Stimulated activated CD4-positive, alpha-beta T cell treated with anti-CD3 and anti-CD28 coated beads, Interleukin-1b, Interleukin-23, amount 100 ng/mL, for 4 hours (primary cell): ENCODE measurements around the gene DLG3.
"Not testable (repeated sequence)": the region's sequence is repeated elsewhere in the genome, so short reads cannot be mapped to it uniquely, and the experiment has no call there.

Experiments used
- DNase-seq, 2 donors: peaks; one replicate each; pipeline ENCODE4 v3.0.0-alpha.2; 2020; ENCODE audit warnings: low read depth in 2 of 2

DLG3 gene

GRCh38 chrX:70476934-70477733, 32.5 kb downstream of the DLG3 start:
- no peak for DNase-seq

DNA sequence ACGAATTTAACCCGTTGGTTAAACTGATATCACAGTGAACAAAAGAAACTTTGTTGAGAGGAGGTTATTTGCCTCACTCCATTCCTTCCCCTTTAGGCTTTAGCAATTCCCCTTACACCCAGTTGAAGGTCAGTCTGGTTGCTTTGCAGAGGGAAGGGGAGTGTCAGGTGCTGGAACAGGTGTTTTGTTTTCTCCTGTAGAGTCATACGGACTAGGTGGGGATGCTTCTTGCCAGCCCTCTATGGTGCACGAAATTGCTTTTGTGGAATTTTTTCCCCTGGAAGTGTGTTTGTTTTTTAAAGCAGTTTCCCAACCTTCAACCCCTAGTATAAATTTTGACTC, 33.1 kb downstream of the DLG3 start:
- DNase-seq = no peak

GRCh38 chrX:70478526-70479245, 34.1 kb downstream of the DLG3 start:
- DNase-seq = no peak

GRCh38 chrX:70479247-70479921, 34.7 kb downstream of the DLG3 start:
- no peak for DNase-seq

- DNase-seq = no peak
These were observed 35.5 kb downstream of the DLG3 start for GRCh38 chrX:70479922-70480659.

- no peak for DNase-seq
These were observed 36.0 kb downstream of the DLG3 start for GRCh38 chrX:70480660-70481018.

DNA sequence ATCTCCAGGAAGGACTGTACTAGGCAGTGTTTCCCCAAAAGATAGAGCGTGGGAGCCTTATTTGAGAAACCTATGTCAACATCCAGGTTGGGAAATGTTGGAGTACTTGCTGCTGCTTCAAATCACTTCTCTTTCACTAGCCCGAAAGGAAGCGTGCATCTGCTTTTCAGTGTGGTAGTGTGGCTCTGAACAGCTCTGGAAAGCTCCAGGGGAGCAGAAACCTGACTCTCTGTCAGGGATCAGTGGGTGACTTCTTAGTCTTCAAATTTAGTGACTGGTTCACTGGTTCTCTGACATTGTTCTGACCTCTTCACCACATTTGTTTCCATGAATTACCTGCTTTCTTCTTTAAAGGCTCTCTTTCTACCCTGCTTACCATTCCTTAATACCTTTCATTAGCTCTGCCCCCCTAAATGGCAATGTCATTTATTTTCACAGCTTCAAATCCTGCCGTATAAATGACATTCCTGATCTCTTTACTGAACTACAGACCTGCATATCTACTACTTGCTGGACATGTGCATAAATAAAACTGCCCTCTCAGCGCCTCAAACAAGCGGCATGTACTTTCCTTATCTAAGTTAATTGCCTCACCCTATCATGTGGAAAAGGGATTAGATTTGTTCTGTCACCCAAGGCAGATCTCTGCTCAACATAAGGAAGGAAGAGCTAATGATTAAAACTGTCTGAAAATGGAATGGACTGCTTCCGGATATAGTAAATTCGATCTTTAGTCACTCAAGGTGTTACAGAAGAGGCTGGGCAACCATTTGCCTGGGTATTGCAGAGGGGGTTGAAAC, 37.0 kb downstream of the DLG3 start:
- no peak for DNase-seq

- DNase-seq = no peak
These were observed 37.7 kb downstream of the DLG3 start for GRCh38 chrX:70482300-70482699.

- DNase-seq = no peak
These were observed 40.8 kb downstream of the DLG3 start for GRCh38 chrX:70485466-70485865.

DNA sequence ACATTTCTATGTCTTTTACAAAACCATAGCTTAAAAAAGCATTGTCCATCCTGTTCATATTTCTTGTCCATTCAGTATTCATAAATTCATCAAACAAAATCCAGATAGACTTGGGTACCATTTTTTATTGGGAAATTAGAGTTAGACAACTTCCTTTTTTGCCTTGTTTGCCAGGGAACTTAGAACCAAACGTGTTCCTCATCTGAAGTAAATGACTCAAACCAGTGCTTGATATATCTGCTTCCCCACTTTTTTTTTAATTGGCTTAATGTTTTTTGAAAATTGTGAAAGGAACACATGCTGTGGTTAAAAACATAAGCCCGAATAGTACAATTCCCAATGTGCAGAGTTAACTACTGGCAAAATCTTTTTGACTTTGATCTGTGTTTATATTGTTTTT, 44.2 kb downstream of the DLG3 start:
- DNase-seq = no peak

DNA sequence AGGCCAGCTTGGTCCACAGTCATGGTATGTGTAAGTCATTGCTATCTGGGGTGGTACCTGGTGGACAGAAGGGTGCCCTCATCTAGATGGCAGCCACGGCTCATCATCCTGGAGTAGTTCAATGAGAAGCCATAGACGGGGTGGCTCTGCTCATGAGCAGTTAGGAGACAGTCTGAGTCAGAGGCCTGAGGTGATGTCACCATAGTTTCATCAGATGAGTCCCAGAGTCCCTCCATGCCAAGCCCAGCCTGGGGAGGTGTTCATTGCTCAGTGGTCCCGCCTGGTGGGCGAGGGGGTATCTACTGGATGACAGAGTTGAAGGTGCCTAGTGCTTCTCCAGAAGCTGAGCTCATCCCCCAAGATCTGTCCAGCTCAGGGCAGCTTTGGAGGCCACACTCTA, 49.8 kb downstream of the DLG3 start:
- no peak for DNase-seq

DNA sequence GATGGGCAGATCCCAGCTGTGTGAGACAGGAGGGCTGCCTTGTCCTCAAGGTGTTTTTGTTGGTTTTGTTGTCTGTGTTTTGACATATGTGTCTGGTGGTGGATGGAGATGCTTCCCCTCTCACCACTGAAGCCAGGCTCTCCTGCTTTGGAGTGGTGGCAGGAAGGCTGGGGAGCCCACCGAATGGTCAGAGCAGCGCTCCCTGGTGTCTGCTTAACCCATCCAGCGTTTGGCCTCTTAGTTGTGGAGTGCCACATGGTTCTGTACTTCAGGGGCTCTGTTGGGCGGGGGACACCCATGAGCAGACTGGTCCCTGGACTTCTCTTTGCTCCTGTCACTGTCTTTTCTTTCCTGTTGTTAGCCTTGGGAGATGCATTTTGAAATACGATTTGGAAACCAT, 51.9 kb downstream of the DLG3 start:
- DNase-seq = no peak

DNA sequence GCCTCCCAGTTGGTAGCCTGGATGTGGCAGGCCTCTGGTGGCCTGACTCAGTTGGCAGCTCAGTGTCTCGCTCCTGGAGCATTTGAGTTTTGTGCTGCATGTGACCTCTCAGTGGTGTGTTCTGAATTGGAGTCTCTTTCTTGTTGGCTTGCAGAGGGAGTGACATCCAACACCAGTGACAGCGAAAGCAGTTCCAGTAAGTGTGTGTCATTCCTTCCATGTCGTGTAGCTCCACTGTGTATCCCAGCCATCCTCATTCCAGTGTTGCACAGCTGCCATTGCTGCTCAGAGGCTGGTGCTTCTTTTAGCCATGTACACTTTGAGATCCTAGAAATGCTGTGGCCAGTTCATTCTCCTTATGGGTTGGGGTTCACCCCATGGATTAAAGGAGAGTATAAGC, 52.4 kb downstream of the DLG3 start:
- DNase-seq = no peak

GRCh38 chrX:70498129-70498528, 53.5 kb downstream of the DLG3 start:
- DNase-seq = no peak

DNA sequence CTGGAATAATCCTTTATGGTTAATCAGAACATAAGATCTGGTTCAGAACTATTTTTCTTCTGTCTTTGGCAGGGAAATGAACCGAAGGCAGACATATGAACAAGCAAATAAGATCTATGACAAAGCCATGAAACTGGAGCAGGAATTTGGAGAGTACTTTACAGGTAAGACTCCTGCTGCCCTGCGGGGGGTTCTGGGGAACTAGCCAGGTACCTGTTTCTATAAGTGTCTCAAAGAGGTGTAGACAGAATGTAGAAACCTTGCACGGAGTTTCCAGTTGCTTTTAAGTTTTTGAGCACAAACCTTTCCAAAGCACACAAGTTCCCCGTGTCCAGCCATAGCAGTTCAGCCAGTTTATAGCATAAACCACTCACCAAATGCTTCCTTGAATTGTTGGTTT, 56.2 kb downstream of the DLG3 start:
- DNase-seq = no peak

DNA sequence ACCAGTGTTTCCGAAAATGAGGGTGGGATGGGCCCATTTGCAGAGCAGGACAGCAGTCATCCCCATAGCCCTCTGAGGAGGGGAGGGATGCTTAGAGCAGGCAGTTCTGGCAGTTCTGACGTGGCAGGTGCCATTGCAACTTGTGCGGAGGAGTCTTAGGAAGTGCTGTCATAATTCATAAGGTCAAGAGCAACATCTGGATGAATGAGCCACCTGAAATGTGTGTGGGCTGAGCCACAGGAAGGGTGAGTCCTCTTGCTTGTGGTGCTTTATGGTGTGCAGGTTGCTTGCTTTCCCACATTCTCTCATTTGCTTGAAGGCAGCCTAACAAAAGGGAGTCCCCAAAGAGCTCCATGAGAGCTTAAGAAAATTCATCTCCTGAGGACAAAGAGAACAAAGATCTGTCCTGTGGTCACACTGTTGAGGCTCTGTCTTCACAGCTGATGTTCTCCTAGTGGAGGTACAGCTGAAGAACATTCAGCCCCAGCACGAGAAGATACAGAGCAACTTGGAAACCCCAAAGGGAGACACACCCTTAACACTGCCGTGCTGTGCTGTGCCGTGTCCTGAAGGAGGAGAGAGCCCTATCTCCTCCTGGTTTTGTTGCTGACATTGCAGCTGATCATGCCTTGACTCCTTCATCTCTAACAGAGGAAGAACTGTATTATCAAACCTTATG, 60.3 kb downstream of the DLG3 start:
- DNase-seq = no peak

GRCh38 chrX:70505451-70505841, 60.8 kb downstream of the DLG3 start:
- DNase-seq = no peak

GRCh38 chrX:70508296-70508911, 63.8 kb downstream of the DLG3 start:
- no peak for DNase-seq

DNA sequence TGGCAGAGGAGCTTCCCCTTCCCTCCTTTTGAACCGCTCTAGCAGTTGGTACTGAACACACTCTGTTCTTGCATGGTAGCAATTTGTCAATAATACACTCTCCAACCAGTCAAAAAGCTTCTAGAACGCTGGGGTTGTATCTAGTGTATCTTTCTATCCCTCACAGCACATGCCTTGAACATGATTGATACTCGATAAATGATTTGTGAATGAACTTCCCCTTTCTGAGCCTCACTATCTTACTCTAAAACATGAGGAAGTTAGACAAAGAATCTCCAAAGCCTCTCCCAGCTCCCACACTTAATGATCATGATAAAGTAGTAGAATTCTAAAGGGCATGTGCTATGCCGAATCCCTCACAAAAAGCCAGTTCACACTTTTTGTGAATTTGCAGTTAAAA, 64.4 kb downstream of the DLG3 start:
- no peak for DNase-seq

DNA sequence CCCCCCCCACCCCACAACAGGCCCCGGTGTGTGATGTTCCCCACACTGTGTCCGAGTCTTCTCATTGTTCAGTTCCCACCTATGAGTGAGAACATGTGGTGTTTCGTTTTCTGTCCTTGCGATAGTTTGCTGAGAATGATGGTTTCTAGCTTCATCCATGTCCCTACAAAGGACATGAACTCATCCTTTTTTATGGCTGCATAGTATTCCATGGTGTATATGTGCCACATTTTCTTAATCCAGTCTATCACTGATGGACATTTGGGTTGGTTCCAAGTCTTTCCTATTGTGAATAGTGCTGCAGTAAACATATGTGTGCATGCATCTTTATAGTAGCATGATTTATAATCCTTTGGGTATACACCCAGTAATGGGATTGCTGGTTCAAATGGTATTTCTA, 70.6 kb downstream of the DLG3 start:
- DNase-seq = not testable (repeated sequence)
